ENCODE data around the gene KLHL1.

DNA sequence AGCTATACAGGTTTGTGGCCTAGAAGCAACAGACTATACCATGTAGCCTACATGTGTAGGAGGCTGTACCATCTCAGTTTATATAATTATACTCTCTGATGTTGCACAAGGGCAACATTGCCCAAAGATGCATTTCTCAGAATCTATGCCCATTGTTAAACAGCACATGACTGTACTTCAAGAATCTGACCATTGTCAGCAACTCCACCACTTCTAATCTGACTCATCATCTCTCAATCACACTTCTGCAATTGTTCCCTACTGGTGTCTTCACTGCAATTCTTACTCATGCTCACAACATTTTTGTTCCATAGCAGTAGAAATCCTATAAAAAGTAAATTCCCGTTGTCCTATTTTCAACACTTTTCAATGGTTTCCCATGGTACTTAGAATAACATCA, 64.6 kb downstream of the KLHL1 start:
- TF ChIP-seq, protein P1, sequence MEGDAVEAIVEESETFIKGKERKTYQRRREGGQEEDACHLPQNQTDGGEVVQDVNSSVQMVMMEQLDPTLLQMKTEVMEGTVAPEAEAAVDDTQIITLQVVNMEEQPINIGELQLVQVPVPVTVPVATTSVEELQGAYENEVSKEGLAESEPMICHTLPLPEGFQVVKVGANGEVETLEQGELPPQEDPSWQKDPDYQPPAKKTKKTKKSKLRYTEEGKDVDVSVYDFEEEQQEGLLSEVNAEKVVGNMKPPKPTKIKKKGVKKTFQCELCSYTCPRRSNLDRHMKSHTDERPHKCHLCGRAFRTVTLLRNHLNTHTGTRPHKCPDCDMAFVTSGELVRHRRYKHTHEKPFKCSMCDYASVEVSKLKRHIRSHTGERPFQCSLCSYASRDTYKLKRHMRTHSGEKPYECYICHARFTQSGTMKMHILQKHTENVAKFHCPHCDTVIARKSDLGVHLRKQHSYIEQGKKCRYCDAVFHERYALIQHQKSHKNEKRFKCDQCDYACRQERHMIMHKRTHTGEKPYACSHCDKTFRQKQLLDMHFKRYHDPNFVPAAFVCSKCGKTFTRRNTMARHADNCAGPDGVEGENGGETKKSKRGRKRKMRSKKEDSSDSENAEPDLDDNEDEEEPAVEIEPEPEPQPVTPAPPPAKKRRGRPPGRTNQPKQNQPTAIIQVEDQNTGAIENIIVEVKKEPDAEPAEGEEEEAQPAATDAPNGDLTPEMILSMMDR (IDR thresholded peaks at IDR 0.05) = no peak
- no peak for TF ChIP-seq POLR2A (IDR thresholded peaks at IDR 0.05)
